Measurements from ENCODE around the gene ZMAT3.

The ZMAT3 gene

DNA sequence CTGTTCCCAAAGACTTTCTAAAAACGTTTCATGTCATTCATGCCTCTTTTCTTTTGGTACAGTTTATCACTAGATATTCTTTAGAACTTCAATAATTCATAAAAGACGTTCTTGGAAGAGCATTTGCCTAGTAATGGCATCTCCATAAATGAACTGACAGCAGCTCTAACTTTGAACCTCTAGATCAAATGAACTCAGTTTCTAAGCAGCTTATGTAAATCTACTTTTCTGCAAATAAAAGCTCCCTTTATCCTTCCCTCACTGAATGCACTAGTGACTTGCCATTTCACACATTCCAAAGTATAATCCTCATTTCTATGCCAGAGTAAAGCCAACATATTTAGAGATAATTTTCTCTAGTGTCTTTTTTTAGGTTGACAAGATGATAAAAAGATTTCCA, 85.2 kb downstream of the ZMAT3 start:
- Histone ChIP-seq H3K9me3 (ENCODE audit: control insufficient read depth, insufficient read depth, low read depth, low read length) (no peaks in the 10 kb centered on the region), H3K36me3 (ENCODE audit: control insufficient read depth in 2 of 2, insufficient read depth in 1 of 2, low read length in 2 of 2) (no peaks in the 10 kb centered on the region), H3K4me1 (ENCODE audit: control insufficient read depth, insufficient read depth, low read length) (no peaks in the 10 kb centered on the region), H3K4me3 (ENCODE audit: low read depth, low read length) (no peak overlapping the region), H3K27ac (ENCODE audit: extremely low read depth, low read depth, low read length) (no peak overlapping the region)
- no peak for TF ChIP-seq ZNF404 (tag by site-specific recombination; IDR thresholded peaks at IDR 0.05)
- TF ChIP-seq KLF7 (tag by site-specific recombination; IDR thresholded peaks at IDR 0.05; ENCODE audit: borderline replicate concordance): no peak
- TF ChIP-seq ZNF501 (tag by site-specific recombination; IDR thresholded peaks at IDR 0.05): no peak
- no peak for TF ChIP-seq ZNF610 (tag by site-specific recombination; IDR thresholded peaks at IDR 0.05; ENCODE audit: borderline replicate concordance)
- no peak for TF ChIP-seq GLIS2 (tag by site-specific recombination; IDR thresholded peaks at IDR 0.05)
- no peak for TF ChIP-seq ZNF785 (tag by site-specific recombination; IDR thresholded peaks at IDR 0.05)
- TF ChIP-seq ZNF341 (tag by site-specific recombination; IDR thresholded peaks at IDR 0.05; ENCODE audit: low read depth): no peak
- TF ChIP-seq ZNF354C (tag by site-specific recombination; IDR thresholded peaks at IDR 0.05; ENCODE audit: borderline replicate concordance, low read depth): no peak
- TF ChIP-seq ZXDB (tag by site-specific recombination; IDR thresholded peaks at IDR 0.05): no peak
- TF ChIP-seq SP3 (tag by site-specific recombination; IDR thresholded peaks at IDR 0.05): no peak
- TF ChIP-seq ZNF529 (tag by site-specific recombination; IDR thresholded peaks at IDR 0.05; ENCODE audit: insufficient replicate concordance): no peak
- no peak for TF ChIP-seq HOXD13 (CRISPR knock-in tag; IDR thresholded peaks at IDR 0.05; ENCODE audit: borderline replicate concordance)
- no peak for TF ChIP-seq ZBTB1 (tag by site-specific recombination; IDR thresholded peaks at IDR 0.05)
- no peak for TF ChIP-seq TCF7L2 (IDR thresholded peaks at IDR 0.05; ENCODE audit: borderline replicate concordance, low read depth, low read length)
- no peak for TF ChIP-seq ZNF701 (tag by site-specific recombination; IDR thresholded peaks at IDR 0.05)
- no peak for TF ChIP-seq ZBTB20 (tag by site-specific recombination; IDR thresholded peaks at IDR 0.05)
- TF ChIP-seq GLI2 (tag by site-specific recombination; IDR thresholded peaks at IDR 0.05; ENCODE audit: borderline replicate concordance, low read depth): no peak
- TF ChIP-seq KLF8 (tag by site-specific recombination; IDR thresholded peaks at IDR 0.05): no peak
- TF ChIP-seq, protein P1, sequence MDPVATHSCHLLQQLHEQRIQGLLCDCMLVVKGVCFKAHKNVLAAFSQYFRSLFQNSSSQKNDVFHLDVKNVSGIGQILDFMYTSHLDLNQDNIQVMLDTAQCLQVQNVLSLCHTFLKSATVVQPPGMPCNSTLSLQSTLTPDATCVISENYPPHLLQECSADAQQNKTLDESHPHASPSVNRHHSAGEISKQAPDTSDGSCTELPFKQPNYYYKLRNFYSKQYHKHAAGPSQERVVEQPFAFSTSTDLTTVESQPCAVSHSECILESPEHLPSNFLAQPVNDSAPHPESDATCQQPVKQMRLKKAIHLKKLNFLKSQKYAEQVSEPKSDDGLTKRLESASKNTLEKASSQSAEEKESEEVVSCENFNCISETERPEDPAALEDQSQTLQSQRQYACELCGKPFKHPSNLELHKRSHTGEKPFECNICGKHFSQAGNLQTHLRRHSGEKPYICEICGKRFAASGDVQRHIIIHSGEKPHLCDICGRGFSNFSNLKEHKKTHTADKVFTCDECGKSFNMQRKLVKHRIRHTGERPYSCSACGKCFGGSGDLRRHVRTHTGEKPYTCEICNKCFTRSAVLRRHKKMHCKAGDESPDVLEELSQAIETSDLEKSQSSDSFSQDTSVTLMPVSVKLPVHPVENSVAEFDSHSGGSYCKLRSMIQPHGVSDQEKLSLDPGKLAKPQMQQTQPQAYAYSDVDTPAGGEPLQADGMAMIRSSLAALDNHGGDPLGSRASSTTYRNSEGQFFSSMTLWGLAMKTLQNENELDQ (tag by site-specific recombination; IDR thresholded peaks at IDR 0.05; ENCODE audit: low read depth): no peak
- CTCF ChIA-PET: no interaction called here
- POLR2A ChIA-PET: no interaction called here

DNA sequence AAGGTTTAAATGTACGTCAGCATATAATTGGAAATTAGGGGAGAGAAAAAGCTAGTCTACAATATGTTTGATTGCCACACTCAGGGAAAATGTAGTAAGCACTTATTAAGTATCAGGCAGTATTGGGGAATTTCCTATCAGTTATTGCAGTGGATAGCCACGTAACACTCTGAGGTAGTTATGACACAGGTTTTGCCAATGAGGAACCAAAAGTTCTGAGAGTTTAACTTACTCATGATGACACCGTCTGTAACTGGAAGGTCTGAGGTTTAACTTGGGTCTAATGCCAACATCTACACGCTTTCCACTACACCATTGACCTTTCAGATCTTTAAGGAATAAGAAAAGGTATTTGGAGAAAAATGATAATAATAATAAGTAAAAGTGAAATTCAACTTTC, 89.5 kb downstream of the ZMAT3 start:
- no peak overlapping the region for H3K27ac ChIP-seq (ENCODE audit: extremely low read depth, low read depth, low read length)
- POLR2A ChIA-PET: interaction anchor here (0.5 kb wide), 1 partner anchor 1610 kb away, joined by 4 read pairs; no protein-coding TSS in a partner anchor
- H3K36me3 ChIP-seq (ENCODE audit: control insufficient read depth in 2 of 2, insufficient read depth in 1 of 2, low read length in 2 of 2): no peaks in the 10 kb centered on the region
- no peaks in the 10 kb centered on the region for H3K4me1 ChIP-seq (ENCODE audit: control insufficient read depth, insufficient read depth, low read length)
- no peaks in the 10 kb centered on the region for H3K9me3 ChIP-seq (ENCODE audit: control insufficient read depth, insufficient read depth, low read depth, low read length)
- CTCF ChIA-PET: no interaction called here
- H3K4me3 ChIP-seq (ENCODE audit: low read depth, low read length): no peak overlapping the region
- TF ChIP-seq, protein P2, sequence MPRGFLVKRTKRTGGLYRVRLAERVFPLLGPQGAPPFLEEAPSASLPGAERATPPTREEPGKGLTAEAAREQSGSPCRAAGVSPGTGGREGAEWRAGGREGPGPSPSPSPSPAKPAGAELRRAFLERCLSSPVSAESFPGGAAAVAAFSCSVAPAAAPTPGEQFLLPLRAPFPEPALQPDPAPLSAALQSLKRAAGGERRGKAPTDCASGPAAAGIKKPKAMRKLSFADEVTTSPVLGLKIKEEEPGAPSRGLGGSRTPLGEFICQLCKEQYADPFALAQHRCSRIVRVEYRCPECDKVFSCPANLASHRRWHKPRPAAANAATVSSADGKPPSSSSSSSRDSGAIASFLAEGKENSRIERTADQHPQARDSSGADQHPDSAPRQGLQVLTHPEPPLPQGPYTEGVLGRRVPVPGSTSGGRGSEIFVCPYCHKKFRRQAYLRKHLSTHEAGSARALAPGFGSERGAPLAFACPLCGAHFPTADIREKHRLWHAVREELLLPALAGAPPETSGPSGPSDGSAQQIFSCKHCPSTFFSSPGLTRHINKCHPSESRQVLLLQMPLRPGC (tag by site-specific recombination; IDR thresholded peaks at IDR 0.05): no peak
- TF ChIP-seq ZNF169 (tag by site-specific recombination; IDR thresholded peaks at IDR 0.05) (no peak), ZNF138 (tag by site-specific recombination; IDR thresholded peaks at IDR 0.05; ENCODE audit: borderline replicate concordance) (no peak), WT1 (tag by site-specific recombination; IDR thresholded peaks at IDR 0.05) (no peak), GLI2 (tag by site-specific recombination; IDR thresholded peaks at IDR 0.05; ENCODE audit: borderline replicate concordance, low read depth) (no peak), OVOL3 (tag by site-specific recombination; IDR thresholded peaks at IDR 0.05) (no peak), ZNF48 (tag by site-specific recombination; IDR thresholded peaks at IDR 0.05) (no peak), ZNF529 (tag by site-specific recombination; IDR thresholded peaks at IDR 0.05; ENCODE audit: insufficient replicate concordance) (no peak), FEZF1 (tag by site-specific recombination; IDR thresholded peaks at IDR 0.05) (no peak)
- TF ChIP-seq, protein P3, sequence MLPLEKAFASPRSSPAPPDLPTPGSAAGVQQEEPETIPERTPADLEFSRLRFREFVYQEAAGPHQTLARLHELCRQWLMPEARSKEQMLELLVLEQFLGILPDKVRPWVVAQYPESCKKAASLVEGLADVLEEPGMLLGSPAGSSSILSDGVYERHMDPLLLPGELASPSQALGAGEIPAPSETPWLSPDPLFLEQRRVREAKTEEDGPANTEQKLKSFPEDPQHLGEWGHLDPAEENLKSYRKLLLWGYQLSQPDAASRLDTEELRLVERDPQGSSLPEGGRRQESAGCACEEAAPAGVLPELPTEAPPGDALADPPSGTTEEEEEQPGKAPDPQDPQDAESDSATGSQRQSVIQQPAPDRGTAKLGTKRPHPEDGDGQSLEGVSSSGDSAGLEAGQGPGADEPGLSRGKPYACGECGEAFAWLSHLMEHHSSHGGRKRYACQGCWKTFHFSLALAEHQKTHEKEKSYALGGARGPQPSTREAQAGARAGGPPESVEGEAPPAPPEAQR (tag by site-specific recombination; IDR thresholded peaks at IDR 0.05): no peak
- TF ChIP-seq, protein P4, sequence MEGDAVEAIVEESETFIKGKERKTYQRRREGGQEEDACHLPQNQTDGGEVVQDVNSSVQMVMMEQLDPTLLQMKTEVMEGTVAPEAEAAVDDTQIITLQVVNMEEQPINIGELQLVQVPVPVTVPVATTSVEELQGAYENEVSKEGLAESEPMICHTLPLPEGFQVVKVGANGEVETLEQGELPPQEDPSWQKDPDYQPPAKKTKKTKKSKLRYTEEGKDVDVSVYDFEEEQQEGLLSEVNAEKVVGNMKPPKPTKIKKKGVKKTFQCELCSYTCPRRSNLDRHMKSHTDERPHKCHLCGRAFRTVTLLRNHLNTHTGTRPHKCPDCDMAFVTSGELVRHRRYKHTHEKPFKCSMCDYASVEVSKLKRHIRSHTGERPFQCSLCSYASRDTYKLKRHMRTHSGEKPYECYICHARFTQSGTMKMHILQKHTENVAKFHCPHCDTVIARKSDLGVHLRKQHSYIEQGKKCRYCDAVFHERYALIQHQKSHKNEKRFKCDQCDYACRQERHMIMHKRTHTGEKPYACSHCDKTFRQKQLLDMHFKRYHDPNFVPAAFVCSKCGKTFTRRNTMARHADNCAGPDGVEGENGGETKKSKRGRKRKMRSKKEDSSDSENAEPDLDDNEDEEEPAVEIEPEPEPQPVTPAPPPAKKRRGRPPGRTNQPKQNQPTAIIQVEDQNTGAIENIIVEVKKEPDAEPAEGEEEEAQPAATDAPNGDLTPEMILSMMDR (tag by site-specific recombination; IDR thresholded peaks at IDR 0.05): no peak
- TF ChIP-seq, protein P5, sequence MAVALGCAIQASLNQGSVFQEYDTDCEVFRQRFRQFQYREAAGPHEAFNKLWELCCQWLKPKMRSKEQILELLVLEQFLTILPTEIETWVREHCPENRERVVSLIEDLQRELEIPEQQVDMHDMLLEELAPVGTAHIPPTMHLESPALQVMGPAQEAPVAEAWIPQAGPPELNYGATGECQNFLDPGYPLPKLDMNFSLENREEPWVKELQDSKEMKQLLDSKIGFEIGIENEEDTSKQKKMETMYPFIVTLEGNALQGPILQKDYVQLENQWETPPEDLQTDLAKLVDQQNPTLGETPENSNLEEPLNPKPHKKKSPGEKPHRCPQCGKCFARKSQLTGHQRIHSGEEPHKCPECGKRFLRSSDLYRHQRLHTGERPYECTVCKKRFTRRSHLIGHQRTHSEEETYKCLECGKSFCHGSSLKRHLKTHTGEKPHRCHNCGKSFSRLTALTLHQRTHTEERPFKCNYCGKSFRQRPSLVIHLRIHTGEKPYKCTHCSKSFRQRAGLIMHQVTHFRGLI (tag by site-specific recombination; IDR thresholded peaks at IDR 0.05): no peak

Measured in HEK293 (cell line).